ENCODE results near the gene SLC15A3.

GRCh38 chr11:60974726-60975125 lies 22.8 kb upstream of the SLC15A3 start:
- no peak for TF ChIP-seq RAD21 (IDR thresholded peaks at IDR 0.05; ENCODE audit: low read length)
- no peak for TF ChIP-seq POLR2AphosphoS5 (IDR thresholded peaks at IDR 0.05; ENCODE audit: low read depth, low read length)
- no peak for TF ChIP-seq YY1 (IDR thresholded peaks at IDR 0.05; ENCODE audit: low read depth)
- TF ChIP-seq, protein P1, sequence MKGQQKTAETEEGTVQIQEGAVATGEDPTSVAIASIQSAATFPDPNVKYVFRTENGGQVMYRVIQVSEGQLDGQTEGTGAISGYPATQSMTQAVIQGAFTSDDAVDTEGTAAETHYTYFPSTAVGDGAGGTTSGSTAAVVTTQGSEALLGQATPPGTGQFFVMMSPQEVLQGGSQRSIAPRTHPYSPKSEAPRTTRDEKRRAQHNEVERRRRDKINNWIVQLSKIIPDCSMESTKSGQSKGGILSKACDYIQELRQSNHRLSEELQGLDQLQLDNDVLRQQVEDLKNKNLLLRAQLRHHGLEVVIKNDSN (IDR thresholded peaks at IDR 0.05; ENCODE audit: borderline replicate concordance, low read depth) = no peak
- TF ChIP-seq, protein P2, sequence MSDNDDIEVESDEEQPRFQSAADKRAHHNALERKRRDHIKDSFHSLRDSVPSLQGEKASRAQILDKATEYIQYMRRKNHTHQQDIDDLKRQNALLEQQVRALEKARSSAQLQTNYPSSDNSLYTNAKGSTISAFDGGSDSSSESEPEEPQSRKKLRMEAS (IDR thresholded peaks at IDR 0.05; ENCODE audit: low read depth) = no peak
- no peak for TF ChIP-seq EZH2phosphoT487 (IDR thresholded peaks at IDR 0.05; ENCODE audit: borderline replicate concordance, low read depth)
- no peak for TF ChIP-seq MXI1 (IDR thresholded peaks at IDR 0.05; ENCODE audit: low read depth, low read length)
- TF ChIP-seq, protein P3, sequence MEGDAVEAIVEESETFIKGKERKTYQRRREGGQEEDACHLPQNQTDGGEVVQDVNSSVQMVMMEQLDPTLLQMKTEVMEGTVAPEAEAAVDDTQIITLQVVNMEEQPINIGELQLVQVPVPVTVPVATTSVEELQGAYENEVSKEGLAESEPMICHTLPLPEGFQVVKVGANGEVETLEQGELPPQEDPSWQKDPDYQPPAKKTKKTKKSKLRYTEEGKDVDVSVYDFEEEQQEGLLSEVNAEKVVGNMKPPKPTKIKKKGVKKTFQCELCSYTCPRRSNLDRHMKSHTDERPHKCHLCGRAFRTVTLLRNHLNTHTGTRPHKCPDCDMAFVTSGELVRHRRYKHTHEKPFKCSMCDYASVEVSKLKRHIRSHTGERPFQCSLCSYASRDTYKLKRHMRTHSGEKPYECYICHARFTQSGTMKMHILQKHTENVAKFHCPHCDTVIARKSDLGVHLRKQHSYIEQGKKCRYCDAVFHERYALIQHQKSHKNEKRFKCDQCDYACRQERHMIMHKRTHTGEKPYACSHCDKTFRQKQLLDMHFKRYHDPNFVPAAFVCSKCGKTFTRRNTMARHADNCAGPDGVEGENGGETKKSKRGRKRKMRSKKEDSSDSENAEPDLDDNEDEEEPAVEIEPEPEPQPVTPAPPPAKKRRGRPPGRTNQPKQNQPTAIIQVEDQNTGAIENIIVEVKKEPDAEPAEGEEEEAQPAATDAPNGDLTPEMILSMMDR (IDR thresholded peaks at IDR 0.05) = no peak
- no peak for TF ChIP-seq SIN3A (IDR thresholded peaks at IDR 0.05; ENCODE audit: borderline replicate concordance, low read depth, low read length)
- TF ChIP-seq, protein P4, sequence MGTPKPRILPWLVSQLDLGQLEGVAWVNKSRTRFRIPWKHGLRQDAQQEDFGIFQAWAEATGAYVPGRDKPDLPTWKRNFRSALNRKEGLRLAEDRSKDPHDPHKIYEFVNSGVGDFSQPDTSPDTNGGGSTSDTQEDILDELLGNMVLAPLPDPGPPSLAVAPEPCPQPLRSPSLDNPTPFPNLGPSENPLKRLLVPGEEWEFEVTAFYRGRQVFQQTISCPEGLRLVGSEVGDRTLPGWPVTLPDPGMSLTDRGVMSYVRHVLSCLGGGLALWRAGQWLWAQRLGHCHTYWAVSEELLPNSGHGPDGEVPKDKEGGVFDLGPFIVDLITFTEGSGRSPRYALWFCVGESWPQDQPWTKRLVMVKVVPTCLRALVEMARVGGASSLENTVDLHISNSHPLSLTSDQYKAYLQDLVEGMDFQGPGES (IDR thresholded peaks at IDR 0.05; ENCODE audit: low read depth, low read length) = no peak
- no peak for TF ChIP-seq EP300 (IDR thresholded peaks at IDR 0.05; ENCODE audit: borderline replicate concordance in 1 of 2, low read depth in 1 of 2, low read length in 1 of 2)
- no peak for TF ChIP-seq FOSL2 (IDR thresholded peaks at IDR 0.05; ENCODE audit: borderline replicate concordance, low read depth)
- no peak for TF ChIP-seq RXRA (IDR thresholded peaks at IDR 0.05; ENCODE audit: borderline replicate concordance, low read depth)

Measured in SK-N-SH (cell line).